HG02642 (cell line): ENCODE measurements around the gene MAFG.

Source experiments
- ATAC-seq: cut with Tn5 transposase; IDR thresholded peaks from one replicate; pipeline ENCODE4 v1.9.1; 2021; ENCODE audit warnings: mild to moderate bottlenecking; ENCODE audit not compliant: unreplicated experiment, poor library complexity

The MAFG gene

GRCh38 chr17:81871387-81872230 lies 55.9 kb downstream of the MAFG start:
- ATAC-seq: peak; percentile 64

DNA sequence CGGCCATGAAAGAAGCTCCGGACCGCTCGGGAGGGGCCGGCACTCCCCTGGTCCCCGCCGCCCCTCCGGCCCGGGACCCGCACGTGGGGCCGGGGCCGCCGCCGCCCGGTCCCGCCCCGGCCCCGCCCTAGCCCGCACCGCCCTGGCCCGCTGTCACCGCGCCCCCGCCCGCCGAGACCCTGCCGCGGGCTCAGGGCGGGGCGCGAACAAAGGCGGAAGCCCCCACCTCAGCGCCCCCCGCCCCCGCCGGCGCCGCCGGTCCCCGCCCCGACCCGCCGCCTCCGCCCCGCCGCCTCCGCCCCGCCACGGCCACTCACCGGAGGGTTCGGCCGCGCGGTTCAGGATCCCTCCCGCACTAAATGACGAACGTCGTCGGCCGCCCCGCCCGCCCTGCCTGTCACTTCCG lies 56.6 kb downstream of the MAFG start, which contains the start of gene ARHGDIA:
ARHGDIA (minus strand) TSS at position 357 of the 406 bp plus-strand sequence. CDS start 1,407 bp downstream, outside the sequence.
- ATAC-seq: peak; percentile 27

- peak; percentile 16 for ATAC-seq
Observed at GRCh38 chr17:81870131-81870980, 57.2 kb downstream of the MAFG start.

GRCh38 chr17:81869221-81870130 lies 58.1 kb downstream of the MAFG start:
- no peak for ATAC-seq

DNA sequence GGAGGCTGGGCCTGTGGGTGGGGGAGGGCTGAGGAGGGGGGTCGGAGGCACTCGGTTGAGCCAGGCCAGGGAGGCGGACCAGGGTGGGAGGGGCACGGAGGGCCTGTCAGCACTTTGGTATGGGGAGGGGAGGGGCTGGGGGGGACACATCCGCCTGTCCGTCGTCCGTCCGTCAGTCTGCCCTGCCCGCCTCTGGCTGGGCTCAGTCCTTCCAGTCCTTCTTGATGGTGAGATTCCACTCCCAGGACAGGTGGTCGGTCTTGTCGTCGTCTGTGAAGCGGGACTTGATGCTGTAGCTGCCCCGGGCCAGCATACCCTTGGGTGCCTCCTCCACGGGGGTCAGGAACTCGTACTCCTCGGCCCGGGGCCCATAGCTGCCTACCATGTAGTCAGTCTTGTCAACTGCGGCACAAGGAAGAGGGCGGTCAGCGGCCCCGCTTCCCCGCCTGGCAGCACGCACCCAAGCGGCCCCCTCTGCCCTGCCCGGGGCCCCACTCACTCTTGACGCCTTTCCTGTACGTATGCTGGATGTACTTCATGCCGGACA lies 58.8 kb downstream of the MAFG start:
- no peak for ATAC-seq
